Measurements from ENCODE around the gene AWAT2.

- TF ChIP-seq CTCF (IDR thresholded peaks at IDR 0.05) (no peak), POLR2A (IDR thresholded peaks at IDR 0.05) (no peak)
Observed at GRCh38 chrX:70054391-70054790, 4.7 kb upstream of the AWAT2 start.
